BJ (cell line): Measurements from ENCODE around the gene FMNL2. TPM values are rescaled to one million over a fixed set of nuclear protein-coding genes. Genes with fewer than 3 reads are reported as not detected.

Source experiments
- CTCF ChIA-PET: fragments of 350-600 bp; formaldehyde crosslinking; extraction: SDS; loops from one replicate; lab custom pipeline; 2021; ENCODE audit warnings: antibody characterized with exemption, inconsistent platforms; lab: Yijun Ruan, JAX
- POLR2A ChIA-PET: fragments of 300-600 bp; sonication (Branson Sonifier 250); formaldehyde crosslinking; extraction: SDS; loops from one replicate; lab custom pipeline; 2021; ENCODE audit warnings: antibody characterized with exemption; lab: Charles Lee
- DNase-seq: peaks from one replicate; pipeline ENCODE4 v3.0.0-alpha.2; 2011; ENCODE audit warnings: low read depth
- H3K27me3 ChIP-seq: 2 replicates; pipeline ENCODE4 v1.6.0; 2011; ENCODE audit warnings: low read length; ENCODE audit not compliant: control insufficient read depth, insufficient read depth
- H3K36me3 ChIP-seq: 2 replicates; pipeline ENCODE4 v1.5.1; 2011; ENCODE audit warnings: low read length; ENCODE audit not compliant: control insufficient read depth, insufficient read depth
- H3K4me3 ChIP-seq: 2 replicates; pipeline ENCODE4 v1.5.1; 2011; ENCODE audit warnings: low read depth, mild to moderate bottlenecking, control low read depth, low read length
- polyA plus RNA-seq: library from polyadenylated mRNA; depleted of rRNA; stranded (reverse); fragments of >200 nt; gene quantifications from 2 replicates; pipeline ENCODE4 v1.2.3, GENCODE V29; 2011
- TF ChIP-seq, protein P1 (sequence below): IDR thresholded peaks from 2 replicates; pipeline ENCODE4 v1.5.1; 2011; ENCODE audit warnings: low read depth, mild to moderate bottlenecking, control low read depth, inconsistent platforms, low read length, moderate library complexity; ENCODE audit not compliant: insufficient read depth

The FMNL2 gene
- polyA plus RNA-seq, 1 experiment = 2.4 TPM

DNA sequence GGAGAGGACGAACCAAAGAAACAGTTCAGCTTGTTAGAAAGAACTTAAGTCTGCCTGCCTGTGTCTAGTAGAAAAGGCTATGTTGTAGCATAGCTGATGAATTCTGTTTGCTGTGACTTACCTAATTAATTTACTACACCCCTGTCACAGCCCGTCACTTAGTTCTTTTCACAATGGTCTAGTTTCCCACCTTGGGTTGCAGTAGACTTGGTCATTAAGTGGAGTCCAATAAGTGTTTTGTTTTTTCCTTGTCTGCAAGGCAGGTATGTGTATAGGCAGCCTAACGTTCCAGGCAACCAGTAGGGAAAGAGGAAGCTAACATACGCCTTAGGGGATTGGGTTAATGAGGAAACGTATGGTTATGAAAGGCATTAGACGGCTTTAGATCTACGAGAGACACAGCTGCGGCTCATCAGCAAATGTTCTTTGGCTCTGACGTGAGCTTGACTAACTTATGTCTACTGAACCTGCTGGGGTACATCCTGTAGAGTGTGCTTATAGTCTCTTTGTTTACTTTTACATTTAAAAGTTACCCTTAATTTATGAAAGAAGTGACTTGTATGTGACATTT is 202.2 kb downstream of the FMNL2 start:
- CTCF ChIA-PET = interaction anchor here (1.1 to 1.2 kb wide), 2 partner anchors 18 to 99 kb away, joined by 3 read pairs; no protein-coding TSS in a partner anchor
- POLR2A ChIA-PET = interaction anchor here (0.6 kb wide), 1 partner anchor 111 kb away, joined by 5 read pairs; no protein-coding TSS in a partner anchor

DNA sequence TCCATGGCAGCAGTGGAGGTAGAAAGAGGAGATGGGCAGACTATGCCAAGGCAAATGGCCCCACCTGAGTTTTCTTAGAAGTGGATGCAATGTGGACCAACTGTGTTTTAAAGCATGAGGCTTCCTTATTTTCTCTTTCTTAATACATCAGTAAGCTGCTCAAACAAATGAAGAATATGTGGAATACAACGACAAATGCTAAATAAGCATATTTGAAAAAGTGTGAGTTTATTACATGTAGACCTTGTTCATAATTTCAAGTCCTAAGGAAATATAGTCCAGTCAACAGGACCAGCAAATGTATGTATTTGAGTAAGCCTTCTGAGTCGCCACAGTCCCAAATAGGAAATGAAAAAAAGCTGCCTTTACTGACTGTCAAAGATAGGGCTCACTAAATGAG is 204.4 kb downstream of the FMNL2 start:
- POLR2A ChIA-PET = no interaction called here
- CTCF ChIA-PET = no interaction called here
- H3K27me3 ChIP-seq = no peaks in the 10 kb centered on the region
- no peak overlapping the region for H3K4me3 ChIP-seq
- no peak for DNase-seq
- H3K36me3 ChIP-seq = no peaks in the 10 kb centered on the region
- TF ChIP-seq, protein P1, sequence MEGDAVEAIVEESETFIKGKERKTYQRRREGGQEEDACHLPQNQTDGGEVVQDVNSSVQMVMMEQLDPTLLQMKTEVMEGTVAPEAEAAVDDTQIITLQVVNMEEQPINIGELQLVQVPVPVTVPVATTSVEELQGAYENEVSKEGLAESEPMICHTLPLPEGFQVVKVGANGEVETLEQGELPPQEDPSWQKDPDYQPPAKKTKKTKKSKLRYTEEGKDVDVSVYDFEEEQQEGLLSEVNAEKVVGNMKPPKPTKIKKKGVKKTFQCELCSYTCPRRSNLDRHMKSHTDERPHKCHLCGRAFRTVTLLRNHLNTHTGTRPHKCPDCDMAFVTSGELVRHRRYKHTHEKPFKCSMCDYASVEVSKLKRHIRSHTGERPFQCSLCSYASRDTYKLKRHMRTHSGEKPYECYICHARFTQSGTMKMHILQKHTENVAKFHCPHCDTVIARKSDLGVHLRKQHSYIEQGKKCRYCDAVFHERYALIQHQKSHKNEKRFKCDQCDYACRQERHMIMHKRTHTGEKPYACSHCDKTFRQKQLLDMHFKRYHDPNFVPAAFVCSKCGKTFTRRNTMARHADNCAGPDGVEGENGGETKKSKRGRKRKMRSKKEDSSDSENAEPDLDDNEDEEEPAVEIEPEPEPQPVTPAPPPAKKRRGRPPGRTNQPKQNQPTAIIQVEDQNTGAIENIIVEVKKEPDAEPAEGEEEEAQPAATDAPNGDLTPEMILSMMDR = no peak

More for the DNA sequence above, 202.2 kb downstream of the FMNL2 start:
- H3K4me3 ChIP-seq = no peak overlapping the region
- TF ChIP-seq, protein P1 = no peak
- H3K27me3 ChIP-seq = no peaks in the 10 kb centered on the region
- no peaks in the 10 kb centered on the region for H3K36me3 ChIP-seq
- no peak for DNase-seq

DNA sequence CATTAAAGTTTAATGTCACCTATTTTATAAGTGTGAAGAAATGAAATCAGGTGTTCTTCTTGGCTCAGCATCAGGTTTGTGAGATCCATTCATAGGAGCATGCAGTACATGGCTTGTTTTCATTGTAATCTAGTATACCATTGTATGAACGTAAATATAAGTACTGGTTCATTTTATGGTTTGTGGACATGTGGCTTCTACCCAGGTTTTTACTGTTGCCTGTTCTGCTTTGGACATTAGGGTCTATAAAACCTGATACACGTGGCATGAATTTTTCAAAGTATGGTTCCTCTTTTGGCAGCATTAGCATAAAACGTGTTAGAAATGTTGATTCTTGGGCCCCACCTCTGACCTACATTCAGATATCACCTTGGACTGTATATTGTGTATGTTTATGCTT is 206.7 kb downstream of the FMNL2 start:
- DNase-seq = no peak
- Histone ChIP-seq H3K4me3 (no peak overlapping the region), H3K27me3 (no peaks in the 10 kb centered on the region), H3K36me3 (no peaks in the 10 kb centered on the region)
- CTCF ChIA-PET = no interaction called here
- POLR2A ChIA-PET = no interaction called here
- TF ChIP-seq, protein P1 = no peak

DNA sequence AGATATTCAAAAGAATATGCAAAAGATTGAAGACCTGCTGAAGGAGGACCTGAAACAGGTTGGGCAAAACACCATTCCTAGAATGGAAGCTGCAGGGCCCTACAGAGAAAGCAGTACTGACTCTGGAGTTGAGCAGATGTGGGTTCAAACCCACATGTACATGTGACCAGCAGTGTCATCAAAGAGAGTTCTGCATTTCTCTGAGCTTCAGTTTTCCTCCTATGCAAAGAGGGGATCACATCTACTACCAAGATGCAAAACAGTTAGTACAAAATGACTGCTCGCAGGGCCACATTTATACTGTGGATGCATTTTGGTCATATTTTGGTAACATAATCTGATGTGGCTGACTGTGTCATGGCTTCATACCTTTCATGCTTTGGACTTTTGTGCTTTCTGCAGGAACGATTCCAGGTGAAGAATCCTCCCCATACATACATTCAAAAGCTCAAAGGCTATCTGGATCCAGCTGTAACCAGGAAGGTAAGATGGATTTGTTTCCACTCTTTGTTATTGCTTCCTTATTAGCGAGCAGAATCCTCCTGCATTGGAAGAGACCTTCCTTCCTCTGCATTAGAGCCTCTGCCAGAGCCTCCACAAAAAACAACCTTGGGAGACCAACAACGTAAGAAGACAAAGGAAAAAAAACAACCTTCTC is 207.5 kb downstream of the FMNL2 start:
- Histone ChIP-seq H3K27me3 (no peaks in the 10 kb centered on the region), H3K4me3 (no peak overlapping the region), H3K36me3 (no peaks in the 10 kb centered on the region)
- DNase-seq = no peak
- CTCF ChIA-PET = interaction anchor here (1.4 kb wide), 1 partner anchor 17 kb away, joined by 3 read pairs; no protein-coding TSS in a partner anchor
- POLR2A ChIA-PET = no interaction called here
- TF ChIP-seq, protein P1 = no peak

DNA sequence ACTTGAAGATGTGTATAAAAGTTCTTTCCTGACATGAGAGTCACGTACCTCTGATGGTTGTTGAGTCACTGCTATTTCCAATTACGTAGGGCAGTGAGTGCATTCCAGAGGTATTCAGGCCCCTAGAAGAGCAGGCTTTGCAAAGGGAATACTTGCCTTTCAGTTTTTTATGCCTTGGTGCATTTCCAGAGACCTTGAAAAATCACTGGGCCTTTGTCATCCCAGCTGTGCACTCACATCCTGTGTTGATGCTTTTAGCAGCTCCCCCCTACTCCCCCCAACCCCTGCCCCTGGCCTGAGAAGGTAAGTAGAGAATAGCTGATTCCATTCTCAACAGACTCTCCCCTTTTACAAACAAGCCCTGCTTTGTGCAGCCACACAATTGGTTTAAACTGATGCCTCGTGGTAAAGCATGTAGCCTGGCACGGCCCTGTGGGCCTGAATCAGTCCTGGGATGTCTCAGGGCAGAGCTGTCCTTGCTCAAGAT is 208.1 kb downstream of the FMNL2 start:
- ChIA-PET POLR2A (no interaction called here), CTCF (interaction anchor here (1.4 kb wide), 1 partner anchor 18 kb away, joined by 3 read pairs; no protein-coding TSS in a partner anchor)

More for the DNA sequence above, 208.1 kb downstream of the FMNL2 start:
- H3K4me3 ChIP-seq = no peak overlapping the region
- TF ChIP-seq, protein P1 = no peak
- H3K27me3 ChIP-seq = no peaks in the 10 kb centered on the region
- peak; percentile 83 for DNase-seq
- no peaks in the 10 kb centered on the region for H3K36me3 ChIP-seq
